GM23338 (cell line): ENCODE results near the gene SPTA1. TPM values are rescaled to one million over a fixed set of nuclear protein-coding genes. Genes with fewer than 3 reads are reported as not detected.

Experiments used
- CREB1 ChIP-seq: fragments of 250-450 bp; sonication (Bioruptor Pico); IDR thresholded peaks from 2 replicates; pipeline ENCODE4 v1.5.0; 2020; ENCODE audit warnings: low read depth, mild to moderate bottlenecking, moderate library complexity
- ETS1 ChIP-seq: IDR thresholded peaks from 2 replicates; pipeline ENCODE4 v1.6.1; 2016; ENCODE audit warnings: antibody characterized with exemption
- EZH2 ChIP-seq: fragments of 200-600 bp; sonication (generic); IDR thresholded peaks from one replicate; pipeline ENCODE4 v1.8.0; 2017; ENCODE audit warnings: antibody characterized with exemption, mild to moderate bottlenecking, low read depth; ENCODE audit not compliant: unreplicated experiment
- JUNB ChIP-seq: IDR thresholded peaks from one replicate; pipeline ENCODE4 v1.6.1; 2016; ENCODE audit warnings: antibody characterized with exemption; ENCODE audit not compliant: unreplicated experiment
- NANOG ChIP-seq: IDR thresholded peaks from 2 replicates; pipeline ENCODE4 v1.6.1; 2016; ENCODE audit warnings: antibody characterized with exemption, borderline replicate concordance
- POLR2AphosphoS5 ChIP-seq: IDR thresholded peaks from 2 replicates; pipeline ENCODE4 v1.6.1; 2016; ENCODE audit warnings: antibody characterized with exemption, low read depth
- ZNF114 ChIP-seq: fragments of 250-450 bp; sonication (Bioruptor Pico); IDR thresholded peaks from 2 replicates; pipeline ENCODE4 v1.5.0; 2020; ENCODE audit warnings: mild to moderate bottlenecking, moderate library complexity
- ZNF331 ChIP-seq: fragments of 250-450 bp; sonication (Bioruptor Pico); IDR thresholded peaks from 2 replicates; pipeline ENCODE4 v1.5.0; 2020; ENCODE audit warnings: low read depth, mild to moderate bottlenecking, moderate library complexity
- ZNF462 ChIP-seq: fragments of 250-450 bp; sonication (Bioruptor Pico); IDR thresholded peaks from 2 replicates; pipeline ENCODE4 v1.5.0; 2020; ENCODE audit warnings: mild to moderate bottlenecking, moderate library complexity
- polyA plus RNA-seq: library from polyadenylated mRNA; unstranded; fragments of >200 nt; fragmentation: Nextera tagmentation; extraction: Ambion mirVana; gene quantifications from 2 replicates; pipeline ENCODE4 v1.2.1, GENCODE V29; 2016
- total RNA-seq: library from RNA; depleted of rRNA; stranded (reverse); fragments of >200 nt; shearing (Covaris generic); gene quantifications from 2 replicates; pipeline ENCODE4 v1.2.3, GENCODE V29; 2014
- TF ChIP-seq, protein P1 (sequence below): IDR thresholded peaks from one replicate; pipeline ENCODE4 v1.6.1; 2018; ENCODE audit warnings: antibody characterized with exemption; ENCODE audit not compliant: unreplicated experiment

Gene SPTA1
- total and polyA plus RNA-seq, 2 experiments from 2014 or later = not detected

GRCh38 chr1:158646465-158646864 is 40.0 kb downstream of the SPTA1 start (continued):
- no peak for TF ChIP-seq ZNF462 (CRISPR knock-in tag)
- no peak for TF ChIP-seq POLR2AphosphoS5
- TF ChIP-seq, protein P1, sequence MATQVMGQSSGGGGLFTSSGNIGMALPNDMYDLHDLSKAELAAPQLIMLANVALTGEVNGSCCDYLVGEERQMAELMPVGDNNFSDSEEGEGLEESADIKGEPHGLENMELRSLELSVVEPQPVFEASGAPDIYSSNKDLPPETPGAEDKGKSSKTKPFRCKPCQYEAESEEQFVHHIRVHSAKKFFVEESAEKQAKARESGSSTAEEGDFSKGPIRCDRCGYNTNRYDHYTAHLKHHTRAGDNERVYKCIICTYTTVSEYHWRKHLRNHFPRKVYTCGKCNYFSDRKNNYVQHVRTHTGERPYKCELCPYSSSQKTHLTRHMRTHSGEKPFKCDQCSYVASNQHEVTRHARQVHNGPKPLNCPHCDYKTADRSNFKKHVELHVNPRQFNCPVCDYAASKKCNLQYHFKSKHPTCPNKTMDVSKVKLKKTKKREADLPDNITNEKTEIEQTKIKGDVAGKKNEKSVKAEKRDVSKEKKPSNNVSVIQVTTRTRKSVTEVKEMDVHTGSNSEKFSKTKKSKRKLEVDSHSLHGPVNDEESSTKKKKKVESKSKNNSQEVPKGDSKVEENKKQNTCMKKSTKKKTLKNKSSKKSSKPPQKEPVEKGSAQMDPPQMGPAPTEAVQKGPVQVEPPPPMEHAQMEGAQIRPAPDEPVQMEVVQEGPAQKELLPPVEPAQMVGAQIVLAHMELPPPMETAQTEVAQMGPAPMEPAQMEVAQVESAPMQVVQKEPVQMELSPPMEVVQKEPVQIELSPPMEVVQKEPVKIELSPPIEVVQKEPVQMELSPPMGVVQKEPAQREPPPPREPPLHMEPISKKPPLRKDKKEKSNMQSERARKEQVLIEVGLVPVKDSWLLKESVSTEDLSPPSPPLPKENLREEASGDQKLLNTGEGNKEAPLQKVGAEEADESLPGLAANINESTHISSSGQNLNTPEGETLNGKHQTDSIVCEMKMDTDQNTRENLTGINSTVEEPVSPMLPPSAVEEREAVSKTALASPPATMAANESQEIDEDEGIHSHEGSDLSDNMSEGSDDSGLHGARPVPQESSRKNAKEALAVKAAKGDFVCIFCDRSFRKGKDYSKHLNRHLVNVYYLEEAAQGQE = no peak
- no peak for TF ChIP-seq CREB1 (CRISPR knock-in tag)
- no peak for TF ChIP-seq EZH2
- no peak for TF ChIP-seq JUNB
- no peak for TF ChIP-seq ZNF331 (CRISPR knock-in tag)
- no peak for TF ChIP-seq NANOG
- TF ChIP-seq ZNF114 (CRISPR knock-in tag) = no peak
- no peak for TF ChIP-seq ETS1
